Fibroblast of villous mesenchyme (primary cell): Measurements from ENCODE around the gene HSPH1. TPM values are rescaled to one million over a fixed set of nuclear protein-coding genes. Genes with fewer than 3 reads are reported as not detected.

Source experiments
- DNase-seq: peaks from one replicate; pipeline ENCODE4 v3.0.0-alpha.2; 2010; ENCODE audit warnings: low read depth
- H3K4me3 ChIP-seq: 2 replicates; pipeline ENCODE4 v1.5.1; 2011; ENCODE audit warnings: low read depth, mild to moderate bottlenecking, low read length
- total RNA-seq: library from RNA; depleted of rRNA; stranded (reverse); fragments of >200 nt; gene quantifications from 2 replicates; pipeline ENCODE4 v1.2.3, GENCODE V29; 2012
- TF ChIP-seq, protein P1 (sequence below): IDR thresholded peaks from 2 replicates; pipeline ENCODE4 v1.5.1; 2012; ENCODE audit warnings: low read depth, mild to moderate bottlenecking, low read length; ENCODE audit not compliant: insufficient read depth

Gene HSPH1
- total RNA-seq, 1 donor, result 70.8 TPM

DNA sequence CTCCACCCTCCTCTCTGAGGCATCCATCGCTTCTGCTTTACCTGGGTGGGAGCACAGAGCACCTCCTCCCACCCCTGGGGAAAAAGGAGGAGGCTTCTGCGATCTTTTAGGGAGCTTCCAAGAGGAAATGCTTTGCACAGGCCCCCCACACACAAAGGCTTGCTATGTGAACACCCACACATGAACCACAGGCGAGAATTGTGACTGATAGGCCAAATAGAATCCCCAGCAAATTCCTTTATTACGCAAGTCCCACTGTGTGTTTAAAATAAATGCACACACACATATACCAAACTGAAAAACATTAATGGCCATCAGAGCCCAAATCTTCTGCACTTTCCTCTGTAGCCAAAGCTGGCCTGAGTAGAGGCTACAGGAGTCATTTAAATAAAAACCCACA is 50.6 kb downstream of the HSPH1 start:
- no peak for DNase-seq
- TF ChIP-seq, protein P1, sequence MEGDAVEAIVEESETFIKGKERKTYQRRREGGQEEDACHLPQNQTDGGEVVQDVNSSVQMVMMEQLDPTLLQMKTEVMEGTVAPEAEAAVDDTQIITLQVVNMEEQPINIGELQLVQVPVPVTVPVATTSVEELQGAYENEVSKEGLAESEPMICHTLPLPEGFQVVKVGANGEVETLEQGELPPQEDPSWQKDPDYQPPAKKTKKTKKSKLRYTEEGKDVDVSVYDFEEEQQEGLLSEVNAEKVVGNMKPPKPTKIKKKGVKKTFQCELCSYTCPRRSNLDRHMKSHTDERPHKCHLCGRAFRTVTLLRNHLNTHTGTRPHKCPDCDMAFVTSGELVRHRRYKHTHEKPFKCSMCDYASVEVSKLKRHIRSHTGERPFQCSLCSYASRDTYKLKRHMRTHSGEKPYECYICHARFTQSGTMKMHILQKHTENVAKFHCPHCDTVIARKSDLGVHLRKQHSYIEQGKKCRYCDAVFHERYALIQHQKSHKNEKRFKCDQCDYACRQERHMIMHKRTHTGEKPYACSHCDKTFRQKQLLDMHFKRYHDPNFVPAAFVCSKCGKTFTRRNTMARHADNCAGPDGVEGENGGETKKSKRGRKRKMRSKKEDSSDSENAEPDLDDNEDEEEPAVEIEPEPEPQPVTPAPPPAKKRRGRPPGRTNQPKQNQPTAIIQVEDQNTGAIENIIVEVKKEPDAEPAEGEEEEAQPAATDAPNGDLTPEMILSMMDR, result no peak
- no peak overlapping the region for H3K4me3 ChIP-seq

DNA sequence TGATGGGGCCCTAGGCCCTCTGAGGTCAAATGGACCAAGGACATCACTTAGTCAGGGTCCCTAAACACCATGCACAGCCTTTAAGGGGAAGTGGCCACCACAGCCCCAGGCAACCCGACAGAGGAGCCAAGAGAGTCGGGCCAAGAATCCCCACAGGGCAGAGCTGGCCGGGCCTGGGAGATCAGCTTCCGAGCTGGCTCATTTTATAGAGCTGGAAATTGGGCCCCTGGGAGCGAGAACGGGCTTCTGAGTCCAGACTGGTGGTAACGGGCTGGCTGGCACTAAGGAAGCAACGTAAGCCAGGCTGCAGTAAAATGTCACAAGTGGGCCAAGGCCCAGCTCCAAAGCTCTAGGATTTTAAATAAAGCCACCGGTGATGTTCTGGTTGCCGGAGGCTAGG is 51.1 kb downstream of the HSPH1 start:
- no peak for DNase-seq
- TF ChIP-seq, protein P1, result no peak
- no peak overlapping the region for H3K4me3 ChIP-seq

DNA sequence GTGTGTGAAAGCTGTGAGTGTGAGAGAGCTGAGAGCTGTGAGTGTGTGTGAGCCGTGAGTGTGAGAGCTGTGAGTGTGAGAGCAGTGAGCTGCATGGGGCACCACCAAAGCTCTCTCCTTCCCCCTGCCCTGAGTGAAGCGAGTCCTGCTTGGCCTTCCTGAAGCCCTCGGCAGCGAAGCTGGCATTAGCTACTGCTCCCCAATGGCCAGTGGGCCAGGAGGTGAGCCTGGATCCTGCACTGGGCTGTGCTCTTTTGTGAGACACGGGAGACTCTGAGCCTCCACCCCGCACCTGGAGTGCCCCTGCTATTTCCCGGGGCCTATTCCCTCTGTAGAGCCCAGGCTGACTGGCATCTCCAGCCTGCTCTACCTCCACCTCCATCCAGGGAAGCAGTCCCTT is 51.5 kb downstream of the HSPH1 start:
- no peak for DNase-seq

DNA sequence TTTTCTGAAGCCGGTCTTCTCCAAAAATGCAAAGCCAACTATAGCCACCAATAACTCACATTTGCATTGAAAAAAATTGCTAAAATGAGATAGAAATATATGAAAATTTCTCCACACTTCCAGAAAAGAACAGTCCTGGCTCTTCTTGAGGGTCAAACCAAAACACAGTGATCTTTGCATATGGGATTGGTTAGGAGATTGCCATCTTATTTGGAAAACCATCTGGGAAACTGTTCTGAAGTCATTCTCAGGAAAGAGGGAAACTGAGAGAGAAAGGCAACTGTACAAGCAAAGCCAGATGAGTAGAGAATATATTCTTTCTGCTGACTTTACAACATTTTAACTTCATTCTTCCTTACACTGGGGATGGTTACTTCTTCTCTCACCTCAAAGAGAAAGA is 54.6 kb downstream of the HSPH1 start:
- no peak overlapping the region for H3K4me3 ChIP-seq
- TF ChIP-seq, protein P1, result no peak
- DNase-seq, result no peak

More for the DNA sequence above, 51.5 kb downstream of the HSPH1 start:
- H3K4me3 ChIP-seq, result no peak overlapping the region
- TF ChIP-seq, protein P1, result no peak

DNA sequence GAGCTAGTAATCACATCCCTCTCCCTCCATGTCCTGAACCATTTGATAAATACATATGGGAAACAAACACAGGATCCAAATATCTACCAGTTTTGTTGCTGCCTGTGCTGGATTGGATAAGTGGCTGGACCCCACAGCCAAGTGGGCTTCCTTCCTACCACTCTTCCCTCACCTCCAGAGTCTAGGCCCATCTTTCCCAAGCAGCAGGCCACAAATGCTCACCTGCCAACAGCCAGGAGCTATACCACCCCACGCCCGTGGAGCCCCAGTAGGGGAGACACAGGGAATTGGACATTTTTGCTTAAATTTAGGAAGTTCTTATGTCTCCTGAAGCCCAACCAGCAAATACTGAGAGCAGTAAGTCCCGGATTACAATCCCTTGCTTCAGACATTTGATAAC is 55.8 kb downstream of the HSPH1 start:
- H3K4me3 ChIP-seq, result no peak overlapping the region
- DNase-seq, result no peak
- TF ChIP-seq, protein P1, result no peak

DNA sequence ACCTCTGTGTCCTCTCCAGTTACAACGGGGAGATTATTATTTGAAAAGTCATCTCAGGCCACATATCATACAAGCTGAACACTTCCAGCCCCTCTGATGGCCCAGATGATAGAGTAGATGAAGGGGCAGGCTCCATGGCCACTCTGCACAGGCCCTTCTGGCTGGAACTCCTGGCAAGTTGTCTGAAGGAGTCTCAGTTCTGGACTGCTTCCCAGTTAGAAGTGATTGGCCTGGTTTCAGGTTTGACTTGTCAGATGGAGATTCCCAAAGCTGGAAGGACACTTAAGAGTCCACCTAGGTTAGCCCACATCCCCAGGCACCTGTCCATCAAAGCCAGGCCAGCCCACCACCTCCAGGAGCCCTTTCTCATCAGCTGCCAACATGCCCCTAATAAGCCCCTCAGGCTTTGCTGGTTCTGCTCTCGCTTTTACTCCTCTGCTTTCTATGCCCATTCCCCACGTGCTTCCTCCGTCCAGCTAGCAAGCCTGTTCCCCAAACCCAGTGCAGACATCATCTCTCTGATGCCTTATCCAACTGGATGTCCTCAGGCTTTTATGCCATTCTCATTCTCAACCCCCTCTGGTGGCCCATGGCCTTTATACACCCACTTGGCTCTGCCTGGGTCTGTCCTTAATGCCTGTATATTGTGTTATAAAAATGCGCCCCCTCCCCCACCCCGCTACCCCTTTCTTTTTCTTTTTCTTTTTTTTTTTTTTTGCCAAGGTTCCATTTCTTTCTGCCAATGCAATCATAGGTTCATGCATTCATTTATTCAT is 56.5 kb downstream of the HSPH1 start:
- TF ChIP-seq, protein P1, result no peak
- no peak for DNase-seq
- H3K4me3 ChIP-seq, result no peak overlapping the region

DNA sequence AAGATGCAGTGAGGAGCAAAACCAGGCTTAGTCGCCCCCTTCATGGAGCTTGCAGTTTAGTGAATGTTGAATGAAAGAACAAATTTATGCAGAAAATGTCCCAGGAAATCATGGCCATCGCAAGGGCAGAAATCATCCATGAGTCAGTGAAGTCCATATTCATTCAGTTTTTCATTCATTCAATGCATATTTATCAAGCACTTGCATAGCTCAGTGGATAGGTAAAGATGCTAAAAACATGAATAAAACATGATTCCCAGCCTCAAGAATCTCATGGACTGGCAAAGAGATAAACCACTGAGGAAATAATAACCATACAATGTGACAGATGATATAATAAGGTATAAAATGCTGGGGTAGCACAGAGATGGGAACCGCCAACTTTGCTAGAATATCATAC is 58.8 kb downstream of the HSPH1 start:
- DNase-seq, result no peak
- no peak overlapping the region for H3K4me3 ChIP-seq
- TF ChIP-seq, protein P1, result no peak
